Liver (tissue), 3 donors: Measurements from ENCODE around the gene SSC4D.

Experiments used
- ATF3 ChIP-seq: IDR thresholded peaks from 2 replicates; pipeline ENCODE4 v1.6.1; 2016; ENCODE audit warnings: antibody characterized with exemption
- CTCF ChIP-seq: fragments of 150-350 bp; IDR thresholded peaks from 2 replicates; pipeline ENCODE4 v1.5.1; 2017; ENCODE audit warnings: improper control_type of control experiment, low read depth, low read length; ENCODE audit not compliant: missing input control
- FOXA1 ChIP-seq: IDR thresholded peaks from 2 replicates; pipeline ENCODE4 v1.6.1; 2016; ENCODE audit warnings: antibody characterized with exemption
- RAD21 ChIP-seq, 2 donors: IDR thresholded peaks; 2 replicates each; pipeline ENCODE4 v1.6.1; 2016; ENCODE audit warnings: antibody characterized with exemption in 2 of 2, mild to moderate bottlenecking in 2 of 2
- REST ChIP-seq: IDR thresholded peaks from 2 replicates; pipeline ENCODE4 v1.6.1; 2016; ENCODE audit warnings: antibody characterized with exemption, mild to moderate bottlenecking
- SP1 ChIP-seq: IDR thresholded peaks from 2 replicates; pipeline ENCODE4 v1.6.1; 2018; ENCODE audit warnings: antibody characterized with exemption, mild to moderate bottlenecking
- TAF1 ChIP-seq: conservative IDR thresholded peaks from 2 replicates; pipeline ENCODE4 v1.6.1; 2016; ENCODE audit warnings: antibody characterized with exemption, mild to moderate bottlenecking
- YY1 ChIP-seq: IDR thresholded peaks from 2 replicates; pipeline ENCODE4 v1.6.1; 2016; ENCODE audit warnings: antibody characterized with exemption, mild to moderate bottlenecking
- donor health status: healthy.
- donor health status: healthy.

DNA sequence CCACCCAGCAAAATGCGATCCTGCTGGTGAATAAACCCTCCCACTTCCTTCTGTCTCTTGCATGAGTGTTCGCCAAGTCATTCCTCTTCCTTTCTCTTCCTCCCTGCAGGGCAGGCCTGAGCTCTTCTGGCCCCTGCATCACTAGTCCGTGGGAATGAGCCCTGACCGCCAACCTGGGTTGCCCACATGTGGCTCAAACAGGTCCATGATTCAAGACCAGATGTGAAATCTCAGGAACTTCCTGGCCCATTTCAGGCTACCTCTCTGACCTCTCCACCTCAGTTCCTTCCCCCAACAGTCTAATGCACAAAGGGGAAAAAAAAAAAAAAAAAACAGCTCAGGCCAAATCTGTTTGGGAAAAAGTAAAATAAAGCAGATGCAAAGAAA lies 45.3 kb downstream of the SSC4D start:
- TF ChIP-seq CTCF = no peak
- no peak for TF ChIP-seq REST
- no peak for TF ChIP-seq FOXA1
- no peak for TF ChIP-seq ATF3
- TF ChIP-seq YY1 = no peak
- no peak for TF ChIP-seq RAD21 (IDR thresholded peaks at IDR 0.05)
- TF ChIP-seq TAF1 = no peak
- no peak for TF ChIP-seq SP1
